ENCODE results near the gene HELT.
"Not testable (repeated sequence)": the region's sequence is repeated elsewhere in the genome, so short reads cannot be mapped to it uniquely, and the experiment has no call there.

The HELT gene, protein sequence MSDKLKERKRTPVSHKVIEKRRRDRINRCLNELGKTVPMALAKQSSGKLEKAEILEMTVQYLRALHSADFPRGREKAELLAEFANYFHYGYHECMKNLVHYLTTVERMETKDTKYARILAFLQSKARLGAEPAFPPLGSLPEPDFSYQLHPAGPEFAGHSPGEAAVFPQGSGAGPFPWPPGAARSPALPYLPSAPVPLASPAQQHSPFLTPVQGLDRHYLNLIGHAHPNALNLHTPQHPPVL

DNA sequence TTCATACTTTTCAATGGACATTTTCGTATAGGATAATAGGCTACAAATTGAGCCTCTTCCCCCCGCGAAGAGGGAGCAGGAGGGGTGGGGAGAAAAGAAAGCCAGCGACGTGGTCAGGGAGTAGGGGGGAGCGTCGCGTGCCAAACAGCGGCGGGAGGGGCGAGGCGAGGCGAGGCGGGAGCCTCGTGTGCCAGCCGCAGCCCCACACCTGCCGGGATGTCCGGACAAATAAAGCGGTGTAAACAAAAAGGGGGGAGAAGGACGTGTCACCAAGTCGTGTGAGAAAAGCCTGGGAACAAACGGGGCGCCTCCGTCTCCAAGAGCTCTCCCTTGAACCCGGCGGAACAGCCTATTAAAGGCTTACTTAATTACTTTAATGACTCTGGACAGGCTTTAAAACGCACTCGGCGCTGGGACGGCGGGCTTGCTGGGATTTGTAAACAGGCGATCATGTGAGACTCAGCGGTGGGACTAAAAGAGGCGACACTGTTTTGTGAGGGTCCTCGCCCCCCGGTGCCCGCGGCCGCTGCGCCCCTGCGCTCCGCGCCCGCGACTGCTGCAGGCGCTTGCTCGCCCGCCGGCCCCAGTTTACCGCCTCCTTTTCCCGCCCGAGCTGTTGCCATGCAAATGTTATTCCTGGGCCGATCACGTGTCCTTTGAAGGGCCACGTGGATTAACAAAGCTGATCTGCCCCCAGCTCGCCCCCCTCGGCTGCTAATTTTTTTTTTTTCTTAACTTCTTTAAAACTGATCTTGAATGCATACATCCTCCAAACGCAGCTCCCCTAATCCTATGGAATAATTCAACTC lies at the start of gene HELT:
HELT (plus strand) TSS at position 527 of the 809 bp plus-strand sequence. CDS start 439 bp downstream, outside the sequence.
- no peak within 1 kb of the TSS for H3K4me3 ChIP-seq (ENCODE audit: control insufficient read depth, low read depth, low read length)
- no peak for DNase-seq (ENCODE audit: low read depth)

DNA sequence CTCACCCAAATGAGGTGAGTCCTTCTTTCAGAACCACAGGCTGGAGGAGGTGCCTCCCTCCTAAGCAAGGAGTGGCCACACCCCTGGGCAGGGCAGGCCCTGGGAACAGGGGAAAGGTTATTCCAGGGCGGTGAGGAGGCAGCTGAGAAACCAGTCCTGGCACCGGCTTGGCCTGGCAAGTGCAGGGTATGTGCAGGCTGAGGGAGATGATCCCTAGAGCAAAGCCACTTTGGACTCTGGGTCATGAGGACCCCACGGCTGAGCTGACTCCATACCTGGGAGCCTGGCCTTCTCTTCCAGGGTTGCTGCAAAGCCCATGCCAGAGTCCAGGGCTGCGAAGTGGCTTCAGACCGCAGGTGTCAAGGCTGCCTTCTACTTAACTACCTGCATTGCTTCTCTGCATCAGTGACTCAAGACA lies 49.5 kb upstream of the HELT start:
- no peak for DNase-seq (ENCODE audit: low read depth)

More for the DNA sequence above, at the start of gene HELT:
- TF ChIP-seq, protein P1, sequence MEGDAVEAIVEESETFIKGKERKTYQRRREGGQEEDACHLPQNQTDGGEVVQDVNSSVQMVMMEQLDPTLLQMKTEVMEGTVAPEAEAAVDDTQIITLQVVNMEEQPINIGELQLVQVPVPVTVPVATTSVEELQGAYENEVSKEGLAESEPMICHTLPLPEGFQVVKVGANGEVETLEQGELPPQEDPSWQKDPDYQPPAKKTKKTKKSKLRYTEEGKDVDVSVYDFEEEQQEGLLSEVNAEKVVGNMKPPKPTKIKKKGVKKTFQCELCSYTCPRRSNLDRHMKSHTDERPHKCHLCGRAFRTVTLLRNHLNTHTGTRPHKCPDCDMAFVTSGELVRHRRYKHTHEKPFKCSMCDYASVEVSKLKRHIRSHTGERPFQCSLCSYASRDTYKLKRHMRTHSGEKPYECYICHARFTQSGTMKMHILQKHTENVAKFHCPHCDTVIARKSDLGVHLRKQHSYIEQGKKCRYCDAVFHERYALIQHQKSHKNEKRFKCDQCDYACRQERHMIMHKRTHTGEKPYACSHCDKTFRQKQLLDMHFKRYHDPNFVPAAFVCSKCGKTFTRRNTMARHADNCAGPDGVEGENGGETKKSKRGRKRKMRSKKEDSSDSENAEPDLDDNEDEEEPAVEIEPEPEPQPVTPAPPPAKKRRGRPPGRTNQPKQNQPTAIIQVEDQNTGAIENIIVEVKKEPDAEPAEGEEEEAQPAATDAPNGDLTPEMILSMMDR (IDR thresholded peaks at IDR 0.05; ENCODE audit: control insufficient read depth, insufficient read depth, low read depth, low read length, missing control alignments): no peak

DNA sequence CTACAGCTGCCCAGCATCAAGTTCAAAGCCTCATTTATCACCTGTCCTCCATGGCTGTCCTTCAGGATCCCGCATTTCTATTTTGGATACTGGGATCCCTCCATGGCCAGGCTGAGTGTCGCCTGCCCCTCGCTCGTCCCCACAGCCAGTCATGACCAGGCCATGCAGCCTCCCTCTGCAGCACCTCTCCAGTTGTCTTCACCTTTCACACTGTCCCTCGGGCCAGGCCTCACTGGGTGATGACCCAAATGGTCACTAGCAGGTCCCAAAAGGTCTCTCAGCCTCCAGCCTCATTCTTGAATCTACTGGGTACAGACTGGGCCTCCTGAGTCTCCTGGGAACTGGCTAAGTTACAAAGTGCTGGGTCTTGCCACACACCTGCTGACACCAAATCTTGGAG lies 48.7 kb upstream of the HELT start:
- no peak overlapping the region for H3K4me3 ChIP-seq (ENCODE audit: control insufficient read depth, low read depth, low read length)
- DNase-seq (ENCODE audit: low read depth): no peak
- TF ChIP-seq, protein P1 (IDR thresholded peaks at IDR 0.05; ENCODE audit: control insufficient read depth, insufficient read depth, low read depth, low read length, missing control alignments): no peak

More for the DNA sequence above, 49.5 kb upstream of the HELT start:
- H3K4me3 ChIP-seq (ENCODE audit: control insufficient read depth, low read depth, low read length): no peak overlapping the region
- TF ChIP-seq, protein P1 (IDR thresholded peaks at IDR 0.05; ENCODE audit: control insufficient read depth, insufficient read depth, low read depth, low read length, missing control alignments): no peak

DNA sequence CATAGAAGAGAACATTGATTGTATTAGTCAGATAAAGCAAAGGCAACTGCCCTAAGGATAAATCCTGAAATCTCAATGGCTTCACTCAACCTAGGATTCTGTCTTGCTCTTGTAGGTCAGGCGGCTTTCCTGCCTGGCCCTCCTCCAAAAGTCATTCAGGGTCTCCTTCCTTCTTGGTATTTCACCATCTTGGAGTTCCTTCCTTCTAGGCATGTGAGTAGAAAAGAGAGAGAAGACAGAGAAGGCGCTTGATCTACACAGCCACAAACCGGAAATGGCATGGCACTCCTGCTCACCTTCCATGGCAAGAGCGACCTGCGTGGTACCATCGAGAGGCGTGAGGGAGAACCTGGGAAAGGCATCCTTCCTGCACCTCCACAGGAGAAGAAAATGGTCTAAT lies 45.3 kb upstream of the HELT start:
- no peak for DNase-seq (ENCODE audit: low read depth)
- TF ChIP-seq, protein P1 (IDR thresholded peaks at IDR 0.05; ENCODE audit: control insufficient read depth, insufficient read depth, low read depth, low read length, missing control alignments): no peak

DNA sequence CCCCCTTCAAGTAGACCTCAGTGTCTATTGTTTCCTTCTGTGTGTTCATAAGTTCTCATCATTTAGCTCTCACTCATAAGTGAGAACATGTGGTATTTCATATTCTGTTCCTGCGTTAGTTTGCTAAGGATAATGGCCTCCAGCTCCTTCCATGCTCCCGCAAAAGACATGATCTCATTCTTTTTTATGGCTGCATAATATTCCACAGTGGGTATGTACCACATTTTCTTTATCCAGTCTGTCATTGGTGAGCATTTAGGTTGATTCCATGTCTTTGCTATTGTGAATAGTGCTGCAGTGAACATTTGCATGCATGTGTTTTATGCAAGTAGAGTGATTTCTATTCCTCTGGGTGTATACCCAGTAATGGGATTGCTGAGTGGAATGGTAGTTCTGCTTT lies 41.9 kb upstream of the HELT start:
- DNase-seq (ENCODE audit: low read depth); H3K4me3 ChIP-seq (ENCODE audit: control insufficient read depth, low read depth, low read length): not testable (repeated sequence)

More for the DNA sequence above, 45.3 kb upstream of the HELT start:
- H3K4me3 ChIP-seq (ENCODE audit: control insufficient read depth, low read depth, low read length): no peak overlapping the region

DNA sequence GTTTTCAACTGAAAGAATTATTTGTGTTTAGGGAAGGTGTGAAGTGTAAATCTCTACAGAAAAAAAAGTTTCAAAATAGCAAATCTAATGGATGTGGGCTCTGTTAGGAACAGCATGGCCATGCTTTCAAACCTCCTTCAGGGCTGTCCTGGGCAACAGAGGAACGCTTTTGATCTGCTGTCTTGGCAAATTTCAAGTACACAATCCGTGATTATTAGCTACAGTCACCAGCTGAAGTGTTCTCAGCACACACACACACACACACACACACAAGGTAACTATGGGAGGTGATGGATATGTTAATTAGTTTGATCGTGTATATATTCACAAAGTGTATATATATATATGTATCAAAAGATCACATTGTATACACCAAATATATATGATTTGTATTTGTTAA lies 40.5 kb upstream of the HELT start:
- TF ChIP-seq, protein P1 (IDR thresholded peaks at IDR 0.05; ENCODE audit: control insufficient read depth, insufficient read depth, low read depth, low read length, missing control alignments): no peak
- DNase-seq (ENCODE audit: low read depth): no peak
- H3K4me3 ChIP-seq (ENCODE audit: control insufficient read depth, low read depth, low read length): no peak overlapping the region

DNA sequence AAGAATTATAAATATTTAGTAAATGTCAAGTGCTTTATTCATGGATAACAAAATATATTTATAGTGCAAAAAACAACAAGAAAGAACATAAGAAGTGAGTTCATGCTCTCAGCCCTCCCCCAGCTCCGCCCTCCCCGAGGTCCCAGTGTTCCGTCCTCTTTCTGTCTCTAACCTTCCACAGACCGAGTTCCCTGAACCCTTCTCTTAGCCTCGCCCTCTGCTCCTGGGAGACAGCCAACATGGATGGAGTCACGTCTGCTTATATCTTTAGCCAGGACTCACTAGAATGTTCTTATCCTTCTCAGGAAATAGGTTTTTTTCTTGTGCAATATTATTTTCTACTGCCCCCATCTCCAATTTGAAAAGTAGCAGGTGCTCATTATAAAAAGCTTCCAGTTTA lies 40.1 kb upstream of the HELT start:
- TF ChIP-seq, protein P1 (IDR thresholded peaks at IDR 0.05; ENCODE audit: control insufficient read depth, insufficient read depth, low read depth, low read length, missing control alignments): no peak
- H3K4me3 ChIP-seq (ENCODE audit: control insufficient read depth, low read depth, low read length): no peak overlapping the region
- no peak for DNase-seq (ENCODE audit: low read depth)

All from AG09309 (cell line).